ENCODE measurements around the gene PIK3R3.

PIK3R3 gene

DNA sequence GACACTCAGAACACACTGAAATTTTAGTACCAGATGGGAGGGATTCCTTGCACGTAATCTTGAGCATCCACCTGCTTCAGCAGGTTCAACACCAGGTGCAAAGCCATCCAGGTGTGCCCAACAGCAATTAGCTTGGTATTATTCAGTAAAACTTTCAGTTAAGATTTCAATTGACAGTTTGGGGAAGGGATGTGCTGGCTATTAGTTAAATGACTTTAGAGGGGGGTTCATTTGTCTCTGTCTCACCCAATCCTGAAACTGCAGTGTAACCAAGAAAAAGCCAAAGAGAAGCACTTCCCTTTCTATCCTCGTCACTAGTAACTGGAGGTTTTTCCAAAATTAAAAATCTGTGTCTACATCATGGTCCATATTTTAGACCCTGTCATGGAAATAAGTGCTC, 90.9 kb downstream of the PIK3R3 start:
- TF ChIP-seq, protein P1, sequence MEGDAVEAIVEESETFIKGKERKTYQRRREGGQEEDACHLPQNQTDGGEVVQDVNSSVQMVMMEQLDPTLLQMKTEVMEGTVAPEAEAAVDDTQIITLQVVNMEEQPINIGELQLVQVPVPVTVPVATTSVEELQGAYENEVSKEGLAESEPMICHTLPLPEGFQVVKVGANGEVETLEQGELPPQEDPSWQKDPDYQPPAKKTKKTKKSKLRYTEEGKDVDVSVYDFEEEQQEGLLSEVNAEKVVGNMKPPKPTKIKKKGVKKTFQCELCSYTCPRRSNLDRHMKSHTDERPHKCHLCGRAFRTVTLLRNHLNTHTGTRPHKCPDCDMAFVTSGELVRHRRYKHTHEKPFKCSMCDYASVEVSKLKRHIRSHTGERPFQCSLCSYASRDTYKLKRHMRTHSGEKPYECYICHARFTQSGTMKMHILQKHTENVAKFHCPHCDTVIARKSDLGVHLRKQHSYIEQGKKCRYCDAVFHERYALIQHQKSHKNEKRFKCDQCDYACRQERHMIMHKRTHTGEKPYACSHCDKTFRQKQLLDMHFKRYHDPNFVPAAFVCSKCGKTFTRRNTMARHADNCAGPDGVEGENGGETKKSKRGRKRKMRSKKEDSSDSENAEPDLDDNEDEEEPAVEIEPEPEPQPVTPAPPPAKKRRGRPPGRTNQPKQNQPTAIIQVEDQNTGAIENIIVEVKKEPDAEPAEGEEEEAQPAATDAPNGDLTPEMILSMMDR (IDR thresholded peaks at IDR 0.05): no peak
- no peak for DNase-seq (ENCODE audit: low spot score)
- Histone ChIP-seq H3K4me3 (no peak overlapping the region), H3K27ac (no peak overlapping the region)

- DNase-seq (ENCODE audit: low spot score): no peak
- H3K4me3 ChIP-seq: no peak overlapping the region
- no peak overlapping the region for H3K27ac ChIP-seq
- TF ChIP-seq, protein P1 (IDR thresholded peaks at IDR 0.05): no peak
These were observed 92.8 kb downstream of the PIK3R3 start for GRCh38 chr1:46039571-46040052.

DNA sequence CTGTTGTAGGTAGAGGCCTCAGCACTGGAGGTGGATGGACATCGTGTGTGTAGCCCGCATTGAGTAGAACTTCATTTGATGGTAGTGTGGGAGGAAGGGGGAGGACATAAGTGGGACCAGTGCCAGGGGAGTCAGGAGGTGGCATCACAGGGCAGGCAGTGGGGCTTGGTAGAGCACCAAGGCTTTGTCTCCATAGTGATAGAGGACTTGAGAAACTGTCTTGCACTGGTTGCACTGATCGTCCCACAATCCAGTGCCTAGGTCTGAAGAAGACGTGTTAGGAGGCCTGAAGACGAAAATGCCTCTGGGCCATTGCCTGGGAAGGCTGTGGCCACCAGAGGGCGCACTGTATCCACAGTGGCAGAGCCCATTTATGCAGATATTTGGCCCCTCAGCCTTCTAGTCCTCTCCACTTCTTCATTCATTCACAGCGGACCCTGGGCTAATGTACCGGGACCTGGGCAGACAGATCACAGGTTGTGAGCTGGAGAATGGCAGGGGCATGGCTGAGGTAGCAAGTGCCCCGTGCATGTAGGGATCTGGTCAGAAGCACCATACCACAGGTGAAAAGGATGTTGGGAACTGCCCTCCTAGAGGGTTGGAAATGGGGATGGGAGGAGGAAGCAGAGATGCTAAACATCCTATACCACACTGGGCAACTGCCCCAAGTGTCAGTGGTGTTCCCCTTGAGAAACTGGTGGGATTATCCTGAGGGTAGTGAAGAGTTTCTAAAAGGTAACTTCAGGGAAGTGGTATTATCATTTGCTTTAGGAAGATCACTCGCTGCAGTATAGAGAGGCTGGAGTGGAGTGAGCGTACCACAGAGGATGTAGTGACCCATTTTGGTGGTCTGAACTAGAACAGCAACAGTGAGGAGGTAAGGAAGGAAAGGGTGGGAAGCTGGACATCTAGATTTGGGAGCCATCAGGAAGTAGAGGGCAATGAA, 95.3 kb downstream of the PIK3R3 start:
- peak; percentile 87 for DNase-seq (ENCODE audit: low spot score)
- Histone ChIP-seq H3K4me3 (no peak overlapping the region), H3K27ac (no peak overlapping the region)
- TF ChIP-seq, protein P1 (IDR thresholded peaks at IDR 0.05): peak; percentile 96

DNA sequence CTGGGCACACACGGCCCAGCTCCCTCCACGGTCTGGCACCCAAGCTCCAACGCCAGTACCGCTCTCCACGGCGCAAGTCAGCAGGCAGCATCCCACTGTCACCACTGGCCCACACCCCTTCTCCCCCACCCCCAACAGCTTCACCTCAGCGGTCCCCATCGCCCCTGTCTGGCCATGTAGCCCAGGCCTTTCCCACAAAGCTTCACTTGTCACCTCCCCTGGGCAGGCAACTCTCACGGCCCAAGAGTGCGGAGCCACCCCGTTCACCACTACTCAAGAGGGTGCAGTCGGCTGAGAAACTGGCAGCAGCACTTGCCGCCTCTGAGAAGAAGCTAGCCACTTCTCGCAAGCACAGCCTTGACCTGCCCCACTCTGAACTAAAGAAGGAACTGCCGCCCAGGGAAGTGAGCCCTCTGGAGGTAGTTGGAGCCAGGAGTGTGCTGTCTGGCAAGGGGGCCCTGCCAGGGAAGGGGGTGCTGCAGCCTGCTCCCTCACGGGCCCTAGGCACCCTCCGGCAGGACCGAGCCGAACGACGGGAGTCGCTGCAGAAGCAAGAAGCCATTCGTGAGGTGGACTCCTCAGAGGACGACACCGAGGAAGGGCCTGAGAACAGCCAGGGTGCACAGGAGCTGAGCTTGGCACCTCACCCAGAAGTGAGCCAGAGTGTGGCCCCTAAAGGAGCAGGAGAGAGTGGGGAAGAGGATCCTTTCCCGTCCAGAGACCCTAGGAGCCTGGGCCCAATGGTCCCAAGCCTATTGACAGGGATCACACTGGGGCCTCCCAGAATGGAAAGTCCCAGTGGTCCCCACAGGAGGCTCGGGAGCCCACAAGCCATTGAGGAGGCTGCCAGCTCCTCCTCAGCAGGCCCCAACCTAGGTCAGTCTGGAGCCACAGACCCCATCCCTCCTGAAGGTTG, 97.6 kb downstream of the PIK3R3 start:
- Histone ChIP-seq H3K27ac (no peak overlapping the region), H3K4me3 (no peak overlapping the region)
- DNase-seq (ENCODE audit: low spot score): peak; percentile 71
- TF ChIP-seq, protein P1 (IDR thresholded peaks at IDR 0.05): no peak

GRCh38 chr1:46030876-46031660, 101.4 kb downstream of the PIK3R3 start:
- TF ChIP-seq, protein P1 (IDR thresholded peaks at IDR 0.05): no peak
- DNase-seq (ENCODE audit: low spot score): peak; percentile 67
- H3K27ac ChIP-seq: no peak overlapping the region
- H3K4me3 ChIP-seq: no peak overlapping the region

DNA sequence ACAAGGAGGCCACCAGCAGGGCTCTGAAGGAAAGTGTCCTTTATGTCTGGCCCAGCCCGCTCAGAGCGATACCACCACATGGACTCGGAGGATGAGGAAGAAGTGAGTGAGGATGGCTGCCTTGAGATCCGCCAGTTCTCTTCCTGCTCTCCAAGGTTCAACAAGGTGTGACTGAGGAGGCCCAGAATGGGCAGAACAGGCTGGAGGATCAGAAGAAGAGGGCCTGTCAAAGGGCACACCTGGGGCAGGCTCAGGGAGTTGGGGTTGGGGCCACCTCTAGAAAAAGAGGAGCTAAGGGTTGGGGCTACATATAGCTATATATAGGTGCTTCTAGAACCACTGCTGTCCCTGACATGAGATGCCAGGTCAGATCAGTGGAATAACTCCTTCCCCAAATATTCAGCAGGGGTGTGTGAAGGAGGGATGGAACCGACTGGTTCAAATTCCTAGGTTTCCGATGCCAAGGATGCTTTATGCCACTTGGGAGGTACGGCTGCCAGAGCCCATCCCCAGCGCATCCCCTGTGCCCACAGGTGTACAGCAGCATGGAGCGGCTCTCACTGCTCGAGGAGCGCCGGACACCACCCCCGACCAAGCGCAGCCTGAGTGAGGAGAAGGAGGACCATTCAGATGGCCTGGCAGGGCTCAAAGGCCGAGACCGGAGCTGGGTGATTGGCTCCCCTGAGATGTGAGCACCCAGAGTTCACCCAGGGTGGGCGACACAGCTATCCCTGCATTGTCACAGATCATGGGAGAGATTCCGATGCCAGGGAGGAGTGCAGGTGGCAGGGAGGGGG, 102.2 kb downstream of the PIK3R3 start:
- TF ChIP-seq, protein P1 (IDR thresholded peaks at IDR 0.05): no peak
- H3K27ac ChIP-seq: no peak overlapping the region
- no peak overlapping the region for H3K4me3 ChIP-seq
- DNase-seq (ENCODE audit: low spot score): peak; percentile 41

All from coronary artery (tissue), 2 donors.